ENCODE measurements around the gene NR4A2. TPM values are rescaled to one million over a fixed set of nuclear protein-coding genes. Genes with fewer than 3 reads are reported as not detected.

Gene NR4A2
- total RNA-seq, 2 experiments from 2014 or later = 290 to 319 TPM

- intact Hi-C loops (cut with DNase I, micrococcal nuclease) = loop anchor here in 1 of 2 experiments (5.0 to 10.0 kb wide), 2 partner anchors 88 to 955 kb away; partner anchors contain the start of gene GPD2
- H3K27me3 Mint-ChIP-seq = no peaks in the 10 kb centered on the region
- no peaks in the 10 kb centered on the region for H3K36me3 Mint-ChIP-seq (ENCODE audit: low read depth)
- H3K27me3 ChIP-seq (ENCODE audit: control insufficient read depth in 1 of 2, insufficient read depth in 2 of 2, low read length in 2 of 2) = no peaks in the 10 kb centered on the region
- no peak for DNase-seq
- no peaks in the 10 kb centered on the region for H3K9me3 ChIP-seq (ENCODE audit: control insufficient read depth in 1 of 2, insufficient read depth in 1 of 2, low read length in 2 of 2)
- no peak overlapping the region for H3K4me3 Mint-ChIP-seq
- H3K4me3 ChIP-seq (ENCODE audit: low read length) = no peak overlapping the region
- no peaks in the 10 kb centered on the region for H3K36me3 ChIP-seq (ENCODE audit: insufficient read depth, low read length)
- CTCF ChIA-PET = no interaction called here
- H3K27ac Mint-ChIP-seq = no peak overlapping the region
- H3K4me1 Mint-ChIP-seq (ENCODE audit: low read depth) = peaks cover 3% of the 10 kb centered on the region
- H3K9me3 Mint-ChIP-seq = no peaks in the 10 kb centered on the region
- no peak for TF ChIP-seq CTCF (IDR thresholded peaks at IDR 0.05)
- no peaks in the 10 kb centered on the region for H3K4me1 ChIP-seq (ENCODE audit: insufficient read depth, low read length)
- POLR2A ChIA-PET = interaction anchor here (0.9 kb wide), 1 partner anchor 15 kb away, joined by 3 read pairs; no protein-coding TSS in a partner anchor
- ATAC-seq (ENCODE audit: poor library complexity) = no peak
- no peak overlapping the region for H3K27ac ChIP-seq (ENCODE audit: low read depth in 1 of 2, low read length in 2 of 2)
These were observed 17.1 kb upstream of the NR4A2 start for GRCh38 chr2:156349605-156350004.

DNA sequence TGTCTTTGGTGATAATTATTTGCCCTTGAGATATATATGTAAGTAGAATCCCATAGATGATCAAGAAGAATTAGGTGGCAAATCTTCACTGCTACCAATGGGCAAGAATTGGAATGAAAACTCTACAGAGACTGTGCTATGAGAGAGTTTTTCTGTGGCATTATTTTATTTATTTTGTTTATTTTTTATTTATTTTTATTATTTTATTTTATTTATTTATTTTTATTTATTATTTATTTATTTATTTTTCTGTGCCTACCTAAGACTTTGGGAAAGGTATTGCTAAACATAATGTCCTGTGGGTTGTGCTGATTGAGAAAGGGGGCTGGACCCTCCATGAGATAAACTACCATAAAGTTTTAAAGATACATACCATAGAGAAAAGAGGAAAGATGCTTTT is 16.6 kb upstream of the NR4A2 start:
- intact Hi-C loops (cut with DNase I, micrococcal nuclease) = loop anchor here in 1 of 2 experiments (5.0 to 10.0 kb wide), 2 partner anchors 88 to 956 kb away; partner anchors contain the start of gene GPD2
- H3K36me3 Mint-ChIP-seq (ENCODE audit: low read depth) = no peaks in the 10 kb centered on the region
- TF ChIP-seq CTCF (IDR thresholded peaks at IDR 0.05) = no peak
- H3K4me1 Mint-ChIP-seq (ENCODE audit: low read depth) = peaks cover 7% of the 10 kb centered on the region
- POLR2A ChIA-PET = interaction anchor here (0.9 kb wide), 1 partner anchor 15 kb away, joined by 3 read pairs; no protein-coding TSS in a partner anchor
- ATAC-seq (ENCODE audit: poor library complexity) = no peak
- no peak overlapping the region for H3K27ac Mint-ChIP-seq
- no peaks in the 10 kb centered on the region for H3K36me3 ChIP-seq (ENCODE audit: insufficient read depth, low read length)
- DNase-seq = no peak
- CTCF ChIA-PET = no interaction called here
- no peaks in the 10 kb centered on the region for H3K9me3 Mint-ChIP-seq
- H3K4me1 ChIP-seq (ENCODE audit: insufficient read depth, low read length) = no peaks in the 10 kb centered on the region
- H3K27ac ChIP-seq (ENCODE audit: low read depth in 1 of 2, low read length in 2 of 2) = no peak overlapping the region
- H3K9me3 ChIP-seq (ENCODE audit: control insufficient read depth in 1 of 2, insufficient read depth in 1 of 2, low read length in 2 of 2) = no peaks in the 10 kb centered on the region
- no peak overlapping the region for H3K4me3 ChIP-seq (ENCODE audit: low read length)
- H3K27me3 Mint-ChIP-seq = no peaks in the 10 kb centered on the region
- H3K27me3 ChIP-seq (ENCODE audit: control insufficient read depth in 1 of 2, insufficient read depth in 2 of 2, low read length in 2 of 2) = no peaks in the 10 kb centered on the region
- no peak overlapping the region for H3K4me3 Mint-ChIP-seq

- Mint-ChIP-seq H3K36me3 (ENCODE audit: low read depth) (no peaks in the 10 kb centered on the region), H3K27me3 (no peaks in the 10 kb centered on the region), H3K9me3 (no peaks in the 10 kb centered on the region), H3K4me1 (ENCODE audit: low read depth) (peaks cover 21% of the 10 kb centered on the region), H3K4me3 (no peak overlapping the region), H3K27ac (no peak overlapping the region)
- no peak overlapping the region for H3K4me3 ChIP-seq (ENCODE audit: low read length)
- no peak overlapping the region for H3K27ac ChIP-seq (ENCODE audit: low read depth in 1 of 2, low read length in 2 of 2)
- ATAC-seq (ENCODE audit: poor library complexity) (no peak), DNase-seq (no peak)
- no peaks in the 10 kb centered on the region for H3K36me3 ChIP-seq (ENCODE audit: insufficient read depth, low read length)
- no peaks in the 10 kb centered on the region for H3K27me3 ChIP-seq (ENCODE audit: control insufficient read depth in 1 of 2, insufficient read depth in 2 of 2, low read length in 2 of 2)
- no peak for TF ChIP-seq CTCF (IDR thresholded peaks at IDR 0.05)
- ChIA-PET POLR2A (interaction anchor here (1.1 to 2.0 kb wide), 2 partner anchors 53 to 89 kb away, joined by 5 read pairs; no protein-coding TSS in a partner anchor), CTCF (interaction anchor here (1.2 kb wide), 1 partner anchor 12 kb away, joined by 7 read pairs; no protein-coding TSS in a partner anchor)
- no peaks in the 10 kb centered on the region for H3K9me3 ChIP-seq (ENCODE audit: control insufficient read depth in 1 of 2, insufficient read depth in 1 of 2, low read length in 2 of 2)
- peaks cover 6% of the 10 kb centered on the region for H3K4me1 ChIP-seq (ENCODE audit: insufficient read depth, low read length)
- intact Hi-C loops (cut with DNase I, micrococcal nuclease) = loop anchor here in 1 of 2 experiments (5.0 to 10.0 kb wide), 2 partner anchors 90 to 957 kb away; partner anchors contain the start of gene GPD2
These were observed 14.9 kb upstream of the NR4A2 start for GRCh38 chr2:156347431-156347830.
